Measurements from ENCODE around the gene ILRUN.
"Not testable (repeated sequence)": the region's sequence is repeated elsewhere in the genome, so short reads cannot be mapped to it uniquely, and the experiment has no call there.

ILRUN gene

GRCh38 chr6:34684919-34685318, 11.6 kb downstream of the ILRUN start:
- no peaks in the 10 kb centered on the region for H3K27me3 Mint-ChIP-seq
- intact Hi-C loops (cut with micrococcal nuclease) = no loop called here
- no peak overlapping the region for H3K4me3 Mint-ChIP-seq
- H3K27ac Mint-ChIP-seq = no peak overlapping the region
- peaks cover 37% of the 10 kb centered on the region for H3K4me1 Mint-ChIP-seq (ENCODE audit: low read depth)
- H3K36me3 Mint-ChIP-seq (ENCODE audit: low read depth) = peaks cover 38% of the 10 kb centered on the region
- no peaks in the 10 kb centered on the region for H3K9me3 Mint-ChIP-seq

- Mint-ChIP-seq H3K9me3 (no peaks in the 10 kb centered on the region), H3K36me3 (ENCODE audit: low read depth) (peaks cover 38% of the 10 kb centered on the region), H3K27me3 (no peaks in the 10 kb centered on the region), H3K4me1 (ENCODE audit: low read depth) (peaks cover 42% of the 10 kb centered on the region), H3K27ac (no peak overlapping the region), H3K4me3 (no peak overlapping the region)
- intact Hi-C loops (cut with micrococcal nuclease) = no loop called here
Observed at GRCh38 chr6:34684364-34684763, 12.2 kb downstream of the ILRUN start.

GRCh38 chr6:34680802-34681515, 15.6 kb downstream of the ILRUN start:
- Mint-ChIP-seq H3K27ac (no peak overlapping the region), H3K9me3 (no peaks in the 10 kb centered on the region), H3K4me3 (no peak overlapping the region), H3K27me3 (no peaks in the 10 kb centered on the region), H3K4me1 (ENCODE audit: low read depth) (peaks cover 35% of the 10 kb centered on the region), H3K36me3 (ENCODE audit: low read depth) (peaks cover 26% of the 10 kb centered on the region)
- intact Hi-C loops (cut with micrococcal nuclease) = no loop called here

GRCh38 chr6:34680313-34680712, 16.3 kb downstream of the ILRUN start:
- Mint-ChIP-seq H3K36me3 (ENCODE audit: low read depth) (peaks cover 24% of the 10 kb centered on the region), H3K27ac (peak overlapping the region; percentile 51), H3K4me1 (ENCODE audit: low read depth) (peaks cover 35% of the 10 kb centered on the region)
- H3K4me3 Mint-ChIP-seq; H3K9me3 Mint-ChIP-seq; H3K27me3 Mint-ChIP-seq; intact Hi-C loops (cut with micrococcal nuclease): not testable (repeated sequence)

- no peak overlapping the region for H3K4me3 Mint-ChIP-seq
- H3K4me1 Mint-ChIP-seq (ENCODE audit: low read depth) = peaks cover 32% of the 10 kb centered on the region
- H3K27me3 Mint-ChIP-seq = no peaks in the 10 kb centered on the region
- H3K27ac Mint-ChIP-seq = peak overlapping the region; percentile 51
- H3K9me3 Mint-ChIP-seq = no peaks in the 10 kb centered on the region
- H3K36me3 Mint-ChIP-seq (ENCODE audit: low read depth) = peaks cover 24% of the 10 kb centered on the region
- intact Hi-C loops (cut with micrococcal nuclease) = no loop called here
Observed at GRCh38 chr6:34679552-34680253, 16.9 kb downstream of the ILRUN start.

GRCh38 chr6:34676140-34676539, 20.4 kb downstream of the ILRUN start:
- H3K9me3 Mint-ChIP-seq = no peaks in the 10 kb centered on the region
- H3K27me3 Mint-ChIP-seq = no peaks in the 10 kb centered on the region
- H3K4me1 Mint-ChIP-seq (ENCODE audit: low read depth) = peaks cover 49% of the 10 kb centered on the region
- intact Hi-C loops (cut with micrococcal nuclease) = no loop called here
- H3K36me3 Mint-ChIP-seq (ENCODE audit: low read depth) = peaks cover 16% of the 10 kb centered on the region
- peak overlapping the region; percentile 84 for H3K27ac Mint-ChIP-seq
- H3K4me3 Mint-ChIP-seq = no peak overlapping the region

- H3K27ac Mint-ChIP-seq = peak overlapping the region; percentile 84
- H3K27me3 Mint-ChIP-seq; H3K9me3 Mint-ChIP-seq; intact Hi-C loops (cut with micrococcal nuclease); H3K4me3 Mint-ChIP-seq: not testable (repeated sequence)
- H3K4me1 Mint-ChIP-seq (ENCODE audit: low read depth) = peaks cover 46% of the 10 kb centered on the region
- H3K36me3 Mint-ChIP-seq (ENCODE audit: low read depth) = peaks cover 16% of the 10 kb centered on the region
Observed at GRCh38 chr6:34674930-34675329, 21.6 kb downstream of the ILRUN start.

- peaks cover 41% of the 10 kb centered on the region for H3K4me1 Mint-ChIP-seq (ENCODE audit: low read depth)
- H3K27ac Mint-ChIP-seq = peak overlapping the region; percentile 84
- no peak overlapping the region for H3K4me3 Mint-ChIP-seq
Observed at GRCh38 chr6:34674268-34674639, 22.3 kb downstream of the ILRUN start.

GRCh38 chr6:34673064-34673463, 23.5 kb downstream of the ILRUN start:
- Mint-ChIP-seq H3K9me3 (no peaks in the 10 kb centered on the region), H3K4me3 (peak overlapping the region; percentile 32), H3K27me3 (no peaks in the 10 kb centered on the region), H3K36me3 (ENCODE audit: low read depth) (peaks cover 10% of the 10 kb centered on the region), H3K4me1 (ENCODE audit: low read depth) (peaks cover 46% of the 10 kb centered on the region), H3K27ac (peak overlapping the region; percentile 84)
- intact Hi-C loops (cut with micrococcal nuclease) = no loop called here

More at GRCh38 chr6:34674268-34674639, 22.3 kb downstream of the ILRUN start:
- intact Hi-C loops (cut with micrococcal nuclease) = no loop called here
- H3K9me3 Mint-ChIP-seq = no peaks in the 10 kb centered on the region
- peaks cover 16% of the 10 kb centered on the region for H3K36me3 Mint-ChIP-seq (ENCODE audit: low read depth)
- no peaks in the 10 kb centered on the region for H3K27me3 Mint-ChIP-seq

- peak overlapping the region; percentile 84 for H3K27ac Mint-ChIP-seq
- intact Hi-C loops (cut with micrococcal nuclease) = loop anchor here (1.0 kb wide), 1 partner anchor 8 kb away; no protein-coding TSS in a partner anchor
- H3K4me3 Mint-ChIP-seq = peak overlapping the region; percentile 61
- peaks cover 50% of the 10 kb centered on the region for H3K4me1 Mint-ChIP-seq (ENCODE audit: low read depth)
- no peaks in the 10 kb centered on the region for H3K27me3 Mint-ChIP-seq
- peaks cover 9% of the 10 kb centered on the region for H3K36me3 Mint-ChIP-seq (ENCODE audit: low read depth)
- H3K9me3 Mint-ChIP-seq = no peaks in the 10 kb centered on the region
Observed at GRCh38 chr6:34672657-34673043, 23.9 kb downstream of the ILRUN start.

GRCh38 chr6:34671801-34672656, 24.5 kb downstream of the ILRUN start:
- peak overlapping the region; percentile 61 for H3K4me3 Mint-ChIP-seq
- no peaks in the 10 kb centered on the region for H3K27me3 Mint-ChIP-seq
- H3K9me3 Mint-ChIP-seq = no peaks in the 10 kb centered on the region
- intact Hi-C loops (cut with micrococcal nuclease) = loop anchor here (1.0 kb wide), 1 partner anchor 8 kb away; no protein-coding TSS in a partner anchor
- peaks cover 3% of the 10 kb centered on the region for H3K36me3 Mint-ChIP-seq (ENCODE audit: low read depth)
- peak overlapping the region; percentile 84 for H3K27ac Mint-ChIP-seq
- H3K4me1 Mint-ChIP-seq (ENCODE audit: low read depth) = peaks cover 54% of the 10 kb centered on the region

- Mint-ChIP-seq H3K4me1 (ENCODE audit: low read depth) (peaks cover 61% of the 10 kb centered on the region), H3K4me3 (peak overlapping the region; percentile 40), H3K36me3 (ENCODE audit: low read depth) (no peaks in the 10 kb centered on the region), H3K27ac (peak overlapping the region; percentile 84), H3K27me3 (no peaks in the 10 kb centered on the region), H3K9me3 (no peaks in the 10 kb centered on the region)
- intact Hi-C loops (cut with micrococcal nuclease) = no loop called here
Observed at GRCh38 chr6:34671367-34671766, 25.2 kb downstream of the ILRUN start.

- H3K27ac Mint-ChIP-seq; H3K36me3 Mint-ChIP-seq (ENCODE audit: low read depth); H3K4me3 Mint-ChIP-seq; H3K9me3 Mint-ChIP-seq; intact Hi-C loops (cut with micrococcal nuclease); H3K27me3 Mint-ChIP-seq: not testable (repeated sequence)
- peaks cover 72% of the 10 kb centered on the region for H3K4me1 Mint-ChIP-seq (ENCODE audit: low read depth)
Observed at GRCh38 chr6:34668799-34669198, 27.8 kb downstream of the ILRUN start.

Data from dendritic cell treated with granulocyte-macrophage colony-stimulating factor and Interleukin-4, amounts not matched to agents 40 ng/mL and 50 ng/mL, for 4 days (primary cell).